Measurements from ENCODE around the gene BSDC1. TPM values are rescaled to one million over a fixed set of nuclear protein-coding genes. Genes with fewer than 3 reads are reported as not detected.
"Not testable (repeated sequence)": the region's sequence is repeated elsewhere in the genome, so short reads cannot be mapped to it uniquely, and the experiment has no call there.

The BSDC1 gene
- total RNA-seq, 2 experiments from 2014 or later, result 52.5 to 52.6 TPM

- Mint-ChIP-seq H3K4me1 (peaks cover 1% of the 10 kb centered on the region), H3K27me3 (peaks cover 6% of the 10 kb centered on the region), H3K36me3 (ENCODE audit: low read depth) (no peaks in the 10 kb centered on the region), H3K4me3 (no peak overlapping the region), H3K27ac (no peak overlapping the region), H3K9me3 (no peaks in the 10 kb centered on the region)
- CTCF ChIA-PET, result no interaction called here
- DNase-seq, result no peak
- POLR2A ChIA-PET, result no interaction called here
Observed at GRCh38 chr1:32406629-32407111, 12.4 kb upstream of the BSDC1 start.

- DNase-seq, result no peak
- ChIA-PET CTCF (interaction anchor here (0.7 kb wide), 2 partner anchors 507 to 1465 kb away, joined by 5 read pairs; no protein-coding TSS in a partner anchor), POLR2A (no interaction called here)
- Mint-ChIP-seq H3K27ac (no peak overlapping the region), H3K4me1 (peaks cover 1% of the 10 kb centered on the region), H3K4me3 (no peak overlapping the region), H3K36me3 (ENCODE audit: low read depth) (no peaks in the 10 kb centered on the region), H3K9me3 (no peaks in the 10 kb centered on the region), H3K27me3 (peaks cover 2% of the 10 kb centered on the region)
Observed at GRCh38 chr1:32405672-32406467, 11.6 kb upstream of the BSDC1 start.

DNA sequence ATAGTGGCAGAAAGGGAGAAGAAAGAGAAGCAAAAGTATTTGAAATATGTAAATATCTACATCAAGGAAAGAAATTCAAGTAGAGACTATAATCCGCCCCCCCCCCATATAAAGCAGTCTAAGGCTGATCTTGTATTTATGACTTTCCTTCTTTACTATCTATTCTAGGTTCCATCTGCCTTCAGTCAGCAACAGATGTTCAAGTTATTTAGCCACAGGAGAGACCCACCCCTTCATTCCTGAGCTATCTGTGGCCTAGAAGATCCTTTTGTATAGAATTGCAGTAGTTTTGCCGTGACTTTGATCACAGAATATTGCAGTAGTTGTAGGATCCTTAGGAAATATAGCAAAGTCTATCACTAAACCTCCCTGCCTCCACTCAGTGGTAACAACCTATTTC is 10.7 kb upstream of the BSDC1 start:
- peaks cover 1% of the 10 kb centered on the region for H3K4me1 Mint-ChIP-seq
- H3K36me3 Mint-ChIP-seq (ENCODE audit: low read depth), result no peaks in the 10 kb centered on the region
- peaks cover 2% of the 10 kb centered on the region for H3K27me3 Mint-ChIP-seq
- CTCF ChIA-PET, result interaction anchor here (0.7 to 2.3 kb wide), 2 partner anchors 10 to 328 kb away, joined by 3 to 7 read pairs; partner anchors contain the start of gene BSDC1
- POLR2A ChIA-PET, result no interaction called here
- no peak overlapping the region for H3K4me3 Mint-ChIP-seq
- DNase-seq, result no peak
- H3K9me3 Mint-ChIP-seq, result no peaks in the 10 kb centered on the region
- no peak overlapping the region for H3K27ac Mint-ChIP-seq

DNA sequence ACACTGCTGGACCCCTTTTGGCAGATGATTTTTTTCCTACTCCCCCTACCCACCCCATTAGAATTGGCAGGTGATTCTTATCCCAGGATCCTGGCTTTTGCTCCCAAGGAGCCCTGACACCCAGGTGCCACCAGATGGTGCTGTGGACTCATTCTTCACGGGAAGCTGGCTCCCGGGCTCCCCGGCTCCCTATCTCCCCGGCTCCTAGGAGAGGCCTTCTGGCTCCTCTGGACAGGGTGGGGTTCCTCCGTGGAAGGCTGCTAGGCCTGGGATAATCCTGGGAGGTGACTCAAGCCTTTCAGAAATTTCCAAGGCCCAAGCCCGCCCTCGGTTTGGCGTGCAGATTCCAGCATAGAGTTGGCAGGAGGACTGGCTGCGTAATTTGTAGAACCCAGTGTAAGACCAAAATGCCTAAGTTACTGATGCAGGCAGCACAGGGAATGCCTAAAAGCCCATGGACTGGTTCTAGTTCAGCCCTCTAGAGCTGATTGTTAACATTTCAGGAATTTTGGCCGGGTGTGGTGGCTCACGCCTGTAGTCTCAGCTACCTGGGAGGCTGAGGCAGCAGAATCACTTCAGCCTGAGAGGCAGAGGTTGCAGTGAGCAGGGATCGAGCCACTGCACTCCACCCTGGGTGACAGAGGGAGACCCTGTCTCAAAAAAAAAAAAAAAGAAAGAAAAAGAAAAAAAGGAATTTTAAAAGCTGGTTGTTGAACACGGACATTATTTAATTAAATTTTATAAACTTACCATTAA is 6.8 kb upstream of the BSDC1 start:
- H3K4me3 Mint-ChIP-seq, result no peak overlapping the region
- DNase-seq, result peak; percentile 59
- H3K27ac Mint-ChIP-seq, result no peak overlapping the region
- ChIA-PET CTCF (interaction anchor here (0.6 to 5.1 kb wide), 29 partner anchors 9 to 416 kb away, joined by 3 to 42 read pairs (median 3); partner anchors contain the start of gene TXLNA), POLR2A (interaction anchor here (0.7 to 0.9 kb wide), 2 partner anchors 207 to 250 kb away, joined by 3 read pairs; partner anchors contain the start of genes RBBP4 and ZBTB8OS)
- peaks cover 13% of the 10 kb centered on the region for H3K27me3 Mint-ChIP-seq
- H3K4me1 Mint-ChIP-seq, result no peaks in the 10 kb centered on the region
- no peaks in the 10 kb centered on the region for H3K36me3 Mint-ChIP-seq (ENCODE audit: low read depth)
- H3K9me3 Mint-ChIP-seq, result no peaks in the 10 kb centered on the region

GRCh38 chr1:32399843-32400242 is 5.6 kb upstream of the BSDC1 start:
- no peak overlapping the region for H3K4me3 Mint-ChIP-seq
- POLR2A ChIA-PET, result no interaction called here
- CTCF ChIA-PET, result interaction anchor here (0.8 to 5.1 kb wide), 9 partner anchors 13 to 313 kb away, joined by 3 to 42 read pairs (median 5); no protein-coding TSS in a partner anchor
- DNase-seq, result no peak
- H3K4me1 Mint-ChIP-seq, result peaks cover 7% of the 10 kb centered on the region
- H3K27me3 Mint-ChIP-seq, result peaks cover 13% of the 10 kb centered on the region
- H3K36me3 Mint-ChIP-seq (ENCODE audit: low read depth), result no peaks in the 10 kb centered on the region
- no peak overlapping the region for H3K27ac Mint-ChIP-seq
- no peaks in the 10 kb centered on the region for H3K9me3 Mint-ChIP-seq

- POLR2A ChIA-PET, result no interaction called here
- no peak overlapping the region for H3K4me3 Mint-ChIP-seq
Observed at GRCh38 chr1:32398401-32398800, 4.2 kb upstream of the BSDC1 start.

GRCh38 chr1:32396524-32396923 is 2.3 kb upstream of the BSDC1 start:
- H3K27ac Mint-ChIP-seq; H3K36me3 Mint-ChIP-seq (ENCODE audit: low read depth); DNase-seq; H3K9me3 Mint-ChIP-seq; CTCF ChIA-PET; H3K4me3 Mint-ChIP-seq; POLR2A ChIA-PET: not testable (repeated sequence)
- Mint-ChIP-seq H3K27me3 (peaks cover 13% of the 10 kb centered on the region), H3K4me1 (peaks cover 30% of the 10 kb centered on the region)

More at GRCh38 chr1:32398401-32398800, 4.2 kb upstream of the BSDC1 start:
- Mint-ChIP-seq H3K4me1 (peaks cover 18% of the 10 kb centered on the region), H3K27ac (no peak overlapping the region), H3K36me3 (ENCODE audit: low read depth) (peaks cover 3% of the 10 kb centered on the region), H3K27me3 (peaks cover 13% of the 10 kb centered on the region), H3K9me3 (no peaks in the 10 kb centered on the region)
- CTCF ChIA-PET, result interaction anchor here (5.1 kb wide), 1 partner anchor 14 kb away, joined by 42 read pairs; no protein-coding TSS in a partner anchor
- no peak for DNase-seq

DNA sequence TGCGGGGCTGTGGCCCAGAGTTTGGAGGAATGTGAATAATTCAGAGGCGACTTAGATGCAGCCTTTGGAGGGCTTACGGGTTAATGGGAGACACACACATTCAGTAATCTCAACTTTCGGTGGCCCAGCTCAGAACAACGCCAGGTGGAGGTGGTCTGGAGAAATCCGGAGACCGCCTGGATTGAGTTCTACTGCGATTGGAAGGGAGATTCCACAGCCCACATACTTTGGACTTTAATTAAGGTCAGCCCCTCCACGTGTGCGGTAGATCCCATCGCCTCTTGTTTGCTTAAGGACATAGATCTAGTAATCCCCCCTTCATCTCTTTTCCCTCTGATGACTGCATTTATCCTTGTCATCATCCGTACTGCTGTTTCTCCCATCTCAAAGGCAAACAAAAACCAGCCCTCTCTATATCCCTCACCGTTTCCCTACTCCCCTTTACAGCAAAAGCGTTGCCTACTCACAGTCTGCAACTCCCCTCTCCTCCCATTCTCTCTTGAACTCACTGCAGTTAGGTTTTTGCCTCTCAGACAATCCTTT is 720 bp upstream of the BSDC1 start:
- no peak for DNase-seq
- Mint-ChIP-seq H3K36me3 (ENCODE audit: low read depth) (peaks cover 3% of the 10 kb centered on the region), H3K27ac (peak overlapping the region; percentile 98), H3K4me3 (peak overlapping the region; percentile 100), H3K4me1 (peaks cover 30% of the 10 kb centered on the region), H3K9me3 (no peaks in the 10 kb centered on the region), H3K27me3 (peaks cover 13% of the 10 kb centered on the region)
- ChIA-PET POLR2A (interaction anchor here (0.5 to 2.0 kb wide), 18 partner anchors 14 to 382 kb away, joined by 3 to 11 read pairs (median 4); partner anchors contain the start of genes CCDC28B, IQCC, KHDRBS1 and LCK), CTCF (interaction anchor here (0.7 to 2.4 kb wide), 11 partner anchors 9 to 378 kb away, joined by 3 to 24 read pairs (median 5); partner anchors contain the start of genes KPNA6 and MARCKSL1)

GRCh38 chr1:32393832-32394140 is 455 bp downstream of the BSDC1 start:
- DNase-seq, result peak; percentile 51
- H3K4me1 Mint-ChIP-seq, result peaks cover 30% of the 10 kb centered on the region
- H3K36me3 Mint-ChIP-seq (ENCODE audit: low read depth), result peaks cover 3% of the 10 kb centered on the region
- peak overlapping the region; percentile 98 for H3K27ac Mint-ChIP-seq
- peak overlapping the region; percentile 100 for H3K4me3 Mint-ChIP-seq
- ChIA-PET POLR2A (interaction anchor here (0.8 to 2.0 kb wide), 13 partner anchors 12 to 380 kb away, joined by 3 to 11 read pairs (median 5); partner anchors contain the start of genes CCDC28B, IQCC, KHDRBS1 and MARCKSL1), CTCF (interaction anchor here (1.3 to 2.4 kb wide), 6 partner anchors 10 to 286 kb away, joined by 4 to 24 read pairs (median 6); partner anchors contain the start of gene KPNA6)
- H3K9me3 Mint-ChIP-seq, result no peaks in the 10 kb centered on the region
- peaks cover 11% of the 10 kb centered on the region for H3K27me3 Mint-ChIP-seq

DNA sequence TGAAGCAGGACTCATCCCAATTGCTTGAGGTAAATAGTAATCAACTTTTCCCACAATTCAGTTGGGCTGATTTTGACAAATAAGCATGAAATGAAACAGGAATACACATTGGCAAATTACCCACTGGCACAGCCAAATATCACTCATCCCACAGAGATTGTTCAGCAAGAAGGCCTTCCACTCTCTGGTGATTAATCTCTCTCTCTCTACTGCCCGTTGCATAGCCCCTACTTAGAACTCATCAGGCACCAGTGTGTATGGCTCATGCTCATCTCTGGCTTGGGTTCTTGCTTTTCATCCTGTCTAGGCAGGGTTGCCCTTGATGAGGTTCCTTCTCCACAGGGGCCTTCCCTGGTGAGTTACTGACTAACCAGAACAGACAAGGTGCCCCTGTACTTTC is 1.1 kb downstream of the BSDC1 start:
- ChIA-PET POLR2A (interaction anchor here (0.8 to 2.0 kb wide), 7 partner anchors 21 to 258 kb away, joined by 3 to 8 read pairs (median 3); partner anchors contain the start of gene RBBP4), CTCF (interaction anchor here (1.3 to 1.9 kb wide), 2 partner anchors 8 to 20 kb away, joined by 4 to 5 read pairs; no protein-coding TSS in a partner anchor)
- no peak for DNase-seq
- Mint-ChIP-seq H3K4me3 (peak overlapping the region; percentile 100), H3K27ac (no peak overlapping the region), H3K27me3 (peaks cover 8% of the 10 kb centered on the region), H3K9me3 (no peaks in the 10 kb centered on the region), H3K4me1 (peaks cover 30% of the 10 kb centered on the region), H3K36me3 (ENCODE audit: low read depth) (peaks cover 3% of the 10 kb centered on the region)

DNA sequence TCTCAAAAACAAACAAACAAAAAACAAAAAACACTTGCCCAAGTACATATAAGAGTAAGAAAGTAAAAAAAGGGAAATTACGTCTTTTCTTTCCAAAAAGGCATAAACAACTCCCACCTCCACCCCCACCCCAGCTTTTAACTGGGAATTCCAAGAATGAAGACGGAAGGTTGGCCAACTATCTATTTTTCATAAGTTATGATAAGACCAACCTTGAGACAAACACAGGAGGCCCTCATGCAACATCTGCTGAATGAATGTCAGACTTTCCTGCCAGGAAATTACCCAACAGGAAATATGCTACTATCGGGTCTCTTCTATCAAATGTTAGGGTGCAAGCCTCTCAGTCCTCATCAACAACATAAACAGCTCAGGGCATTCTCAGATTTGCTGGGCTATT is 1.9 kb downstream of the BSDC1 start:
- POLR2A ChIA-PET, result interaction anchor here (1.0 to 1.4 kb wide), 2 partner anchors 137 to 152 kb away, joined by 3 read pairs; no protein-coding TSS in a partner anchor
- CTCF ChIA-PET, result interaction anchor here (1.9 kb wide), 1 partner anchor 8 kb away, joined by 5 read pairs; no protein-coding TSS in a partner anchor
- Mint-ChIP-seq H3K27me3 (peaks cover 5% of the 10 kb centered on the region), H3K9me3 (no peaks in the 10 kb centered on the region), H3K27ac (no peak overlapping the region), H3K4me3 (no peak overlapping the region), H3K4me1 (peaks cover 30% of the 10 kb centered on the region), H3K36me3 (ENCODE audit: low read depth) (peaks cover 3% of the 10 kb centered on the region)
- DNase-seq, result no peak

Data from activated CD4-positive, alpha-beta memory T cell treated with anti-CD3 and anti-CD28 coated beads, Interleukin-2, amount 10 ng/mL, durations not matched to agents 7 days and 5 days (primary cell).